Measurements from ENCODE around the gene HMCN1.

HMCN1 gene

GRCh38 chr1:185960422-185961321 is 226.5 kb downstream of the HMCN1 start:
- Histone ChIP-seq H3K4me3 (ENCODE audit: low read length) (no peak overlapping the region), H3K36me3 (ENCODE audit: control insufficient read depth, low read length) (no peaks in the 10 kb centered on the region), H3K27ac (ENCODE audit: low read depth, low read length) (no peak overlapping the region), H3K79me2 (ENCODE audit: control insufficient read depth, low read length) (no peaks in the 10 kb centered on the region), H3K4me1 (ENCODE audit: control insufficient read depth, low read length) (no peaks in the 10 kb centered on the region), H3F3A (ENCODE audit: control insufficient read depth, insufficient read depth) (no peaks in the 10 kb centered on the region), H4K20me1 (ENCODE audit: control insufficient read depth, insufficient read depth, low read depth, low read length) (no peaks in the 10 kb centered on the region), H3K4me2 (ENCODE audit: low read length) (no peak overlapping the region), H3K27me3 (ENCODE audit: control insufficient read depth, low read length) (no peaks in the 10 kb centered on the region), H3K9me2 (replicated peaks; ENCODE audit: control insufficient read depth, low read length) (no peaks in the 10 kb centered on the region), H3K9me3 (ENCODE audit: control insufficient read depth, insufficient read depth, low read length) (no peaks in the 10 kb centered on the region)
- TF ChIP-seq CTCF (IDR thresholded peaks at IDR 0.05; ENCODE audit: low read depth, low read length, poor library complexity, severe bottlenecking) (no peak), EZH2phosphoT487 (IDR thresholded peaks at IDR 0.05; ENCODE audit: borderline replicate concordance, low read length) (no peak)

- H3F3A ChIP-seq (ENCODE audit: control insufficient read depth, insufficient read depth) = no peaks in the 10 kb centered on the region
- no peak overlapping the region for H3K27ac ChIP-seq (ENCODE audit: low read depth, low read length)
- H3K4me1 ChIP-seq (ENCODE audit: control insufficient read depth, low read length) = no peaks in the 10 kb centered on the region
- no peaks in the 10 kb centered on the region for H3K9me2 ChIP-seq (replicated peaks; ENCODE audit: control insufficient read depth, low read length)
- H3K79me2 ChIP-seq (ENCODE audit: control insufficient read depth, low read length) = no peaks in the 10 kb centered on the region
- no peak overlapping the region for H3K4me3 ChIP-seq (ENCODE audit: low read length)
- no peak for TF ChIP-seq EZH2phosphoT487 (IDR thresholded peaks at IDR 0.05; ENCODE audit: borderline replicate concordance, low read length)
- H3K9me3 ChIP-seq (ENCODE audit: control insufficient read depth, insufficient read depth, low read length) = no peaks in the 10 kb centered on the region
- H3K36me3 ChIP-seq (ENCODE audit: control insufficient read depth, low read length) = no peaks in the 10 kb centered on the region
- no peak overlapping the region for H3K4me2 ChIP-seq (ENCODE audit: low read length)
- H4K20me1 ChIP-seq (ENCODE audit: control insufficient read depth, insufficient read depth, low read depth, low read length) = no peaks in the 10 kb centered on the region
- H3K27me3 ChIP-seq (ENCODE audit: control insufficient read depth, low read length) = no peaks in the 10 kb centered on the region
Measured at GRCh38 chr1:185961664-185962063, 227.5 kb downstream of the HMCN1 start.

GRCh38 chr1:185964946-185965345 is 230.8 kb downstream of the HMCN1 start:
- Histone ChIP-seq H3K27me3 (ENCODE audit: control insufficient read depth, low read length) (no peaks in the 10 kb centered on the region), H3K4me2 (ENCODE audit: low read length) (no peak overlapping the region), H3F3A (ENCODE audit: control insufficient read depth, insufficient read depth) (no peaks in the 10 kb centered on the region), H3K9me3 (ENCODE audit: control insufficient read depth, insufficient read depth, low read length) (no peaks in the 10 kb centered on the region), H3K4me1 (ENCODE audit: control insufficient read depth, low read length) (no peaks in the 10 kb centered on the region), H3K36me3 (ENCODE audit: control insufficient read depth, low read length) (no peaks in the 10 kb centered on the region), H3K4me3 (ENCODE audit: low read length) (no peak overlapping the region), H3K27ac (ENCODE audit: low read depth, low read length) (no peak overlapping the region), H4K20me1 (ENCODE audit: control insufficient read depth, insufficient read depth, low read depth, low read length) (no peaks in the 10 kb centered on the region), H3K79me2 (ENCODE audit: control insufficient read depth, low read length) (no peaks in the 10 kb centered on the region), H3K9me2 (replicated peaks; ENCODE audit: control insufficient read depth, low read length) (no peaks in the 10 kb centered on the region)
- TF ChIP-seq EZH2phosphoT487 (IDR thresholded peaks at IDR 0.05; ENCODE audit: borderline replicate concordance, low read length) (no peak), CTCF (IDR thresholded peaks at IDR 0.05; ENCODE audit: low read depth, low read length, poor library complexity, severe bottlenecking) (no peak)

GRCh38 chr1:185965870-185966269 is 231.7 kb downstream of the HMCN1 start:
- no peaks in the 10 kb centered on the region for H3K79me2 ChIP-seq (ENCODE audit: control insufficient read depth, low read length)
- H3K9me2 ChIP-seq (replicated peaks; ENCODE audit: control insufficient read depth, low read length) = no peaks in the 10 kb centered on the region
- H3K4me1 ChIP-seq (ENCODE audit: control insufficient read depth, low read length) = no peaks in the 10 kb centered on the region
- H3K4me3 ChIP-seq (ENCODE audit: low read length) = no peak overlapping the region
- H3K9me3 ChIP-seq (ENCODE audit: control insufficient read depth, insufficient read depth, low read length) = no peaks in the 10 kb centered on the region
- TF ChIP-seq CTCF (IDR thresholded peaks at IDR 0.05; ENCODE audit: low read depth, low read length, poor library complexity, severe bottlenecking) (no peak), EZH2phosphoT487 (IDR thresholded peaks at IDR 0.05; ENCODE audit: borderline replicate concordance, low read length) (no peak)
- no peaks in the 10 kb centered on the region for H3K27me3 ChIP-seq (ENCODE audit: control insufficient read depth, low read length)
- H3K4me2 ChIP-seq (ENCODE audit: low read length) = no peak overlapping the region
- no peaks in the 10 kb centered on the region for H4K20me1 ChIP-seq (ENCODE audit: control insufficient read depth, insufficient read depth, low read depth, low read length)
- no peak overlapping the region for H3K27ac ChIP-seq (ENCODE audit: low read depth, low read length)
- H3F3A ChIP-seq (ENCODE audit: control insufficient read depth, insufficient read depth) = no peaks in the 10 kb centered on the region
- no peaks in the 10 kb centered on the region for H3K36me3 ChIP-seq (ENCODE audit: control insufficient read depth, low read length)

Data from DOHH2 (cell line).